ENCODE data around the gene DLG2.
"Not testable (repeated sequence)": the region's sequence is repeated elsewhere in the genome, so short reads cannot be mapped to it uniquely, and the experiment has no call there.

DLG2 gene

GRCh38 chr11:83609191-83609590, 2018.0 kb downstream of the DLG2 start:
- WGBS, 2 experiments: 92 to 100% methylated on average over 2 of the region's 2 CpGs
- no peak overlapping the region for H3K4me3 ChIP-seq (ENCODE audit: insufficient read depth, low read depth, low read length)

GRCh38 chr11:83608571-83608970, 2018.6 kb downstream of the DLG2 start:
- Histone ChIP-seq H3K27ac (ENCODE audit: insufficient read depth, low read depth, low read length, poor library complexity, severe bottlenecking) (no peak overlapping the region), H3K36me3 (ENCODE audit: control insufficient read depth, insufficient read depth, low read length) (no peaks in the 10 kb centered on the region), H3K9me3 (ENCODE audit: control insufficient read depth, low read length) (no peaks in the 10 kb centered on the region), H3K4me1 (ENCODE audit: control insufficient read depth, insufficient read depth, low read length) (peaks cover 3% of the 10 kb centered on the region), H3K4me3 (ENCODE audit: insufficient read depth, low read depth, low read length) (no peak overlapping the region), H3K27me3 (ENCODE audit: control insufficient read depth, insufficient read depth, low read length, poor library complexity, severe bottlenecking) (no peaks in the 10 kb centered on the region)
- 100% methylated on average over 1 of the region's 1 CpG; no CpG with 5 or more reads in 1 of the 2 experiments for WGBS, 2 experiments

More at GRCh38 chr11:83609191-83609590, 2018.0 kb downstream of the DLG2 start:
- Histone ChIP-seq H3K9me3 (ENCODE audit: control insufficient read depth, low read length) (no peaks in the 10 kb centered on the region), H3K27ac (ENCODE audit: insufficient read depth, low read depth, low read length, poor library complexity, severe bottlenecking) (no peak overlapping the region), H3K4me1 (ENCODE audit: control insufficient read depth, insufficient read depth, low read length) (peaks cover 3% of the 10 kb centered on the region), H3K36me3 (ENCODE audit: control insufficient read depth, insufficient read depth, low read length) (no peaks in the 10 kb centered on the region), H3K27me3 (ENCODE audit: control insufficient read depth, insufficient read depth, low read length, poor library complexity, severe bottlenecking) (no peaks in the 10 kb centered on the region)

- H3K36me3 ChIP-seq (ENCODE audit: control insufficient read depth, insufficient read depth, low read length): no peaks in the 10 kb centered on the region
- 95 to 97% methylated on average over 5 of the region's 5 CpGs for WGBS, 2 experiments
- H3K27ac ChIP-seq (ENCODE audit: insufficient read depth, low read depth, low read length, poor library complexity, severe bottlenecking): no peak overlapping the region
- no peak overlapping the region for H3K4me3 ChIP-seq (ENCODE audit: insufficient read depth, low read depth, low read length)
- no peaks in the 10 kb centered on the region for H3K27me3 ChIP-seq (ENCODE audit: control insufficient read depth, insufficient read depth, low read length, poor library complexity, severe bottlenecking)
- no peaks in the 10 kb centered on the region for H3K4me1 ChIP-seq (ENCODE audit: control insufficient read depth, insufficient read depth, low read length)
- H3K9me3 ChIP-seq (ENCODE audit: control insufficient read depth, low read length): no peaks in the 10 kb centered on the region
These were observed 2025.1 kb downstream of the DLG2 start for GRCh38 chr11:83601914-83602527.

- no peaks in the 10 kb centered on the region for H3K27me3 ChIP-seq (ENCODE audit: control insufficient read depth, insufficient read depth, low read length, poor library complexity, severe bottlenecking)
- no peaks in the 10 kb centered on the region for H3K36me3 ChIP-seq (ENCODE audit: control insufficient read depth, insufficient read depth, low read length)
- WGBS, 2 experiments: 93 to 95% methylated on average over 10 of the region's 11 CpGs
- no peak overlapping the region for H3K4me3 ChIP-seq (ENCODE audit: insufficient read depth, low read depth, low read length)
- H3K27ac ChIP-seq (ENCODE audit: insufficient read depth, low read depth, low read length, poor library complexity, severe bottlenecking): no peak overlapping the region
- no peaks in the 10 kb centered on the region for H3K4me1 ChIP-seq (ENCODE audit: control insufficient read depth, insufficient read depth, low read length)
- no peaks in the 10 kb centered on the region for H3K9me3 ChIP-seq (ENCODE audit: control insufficient read depth, low read length)
These were observed 2025.8 kb downstream of the DLG2 start for GRCh38 chr11:83601201-83601913.

- H3K27me3 ChIP-seq (ENCODE audit: control insufficient read depth, insufficient read depth, low read length, poor library complexity, severe bottlenecking): no peaks in the 10 kb centered on the region
- H3K27ac ChIP-seq (ENCODE audit: insufficient read depth, low read depth, low read length, poor library complexity, severe bottlenecking): no peak overlapping the region
- no peak overlapping the region for H3K4me3 ChIP-seq (ENCODE audit: insufficient read depth, low read depth, low read length)
- 93% methylated on average over 1 of the region's 1 CpG for WGBS, 2 experiments
- no peaks in the 10 kb centered on the region for H3K9me3 ChIP-seq (ENCODE audit: control insufficient read depth, low read length)
- no peaks in the 10 kb centered on the region for H3K4me1 ChIP-seq (ENCODE audit: control insufficient read depth, insufficient read depth, low read length)
- H3K36me3 ChIP-seq (ENCODE audit: control insufficient read depth, insufficient read depth, low read length): no peaks in the 10 kb centered on the region
These were observed 2026.5 kb downstream of the DLG2 start for GRCh38 chr11:83600661-83601060.

- no peaks in the 10 kb centered on the region for H3K27me3 ChIP-seq (ENCODE audit: control insufficient read depth, insufficient read depth, low read length, poor library complexity, severe bottlenecking)
- 86 to 93% methylated on average over 3 of the region's 3 CpGs for WGBS, 2 experiments
- H3K4me1 ChIP-seq (ENCODE audit: control insufficient read depth, insufficient read depth, low read length): no peaks in the 10 kb centered on the region
- H3K9me3 ChIP-seq (ENCODE audit: control insufficient read depth, low read length): no peaks in the 10 kb centered on the region
- no peak overlapping the region for H3K4me3 ChIP-seq (ENCODE audit: insufficient read depth, low read depth, low read length)
- H3K36me3 ChIP-seq (ENCODE audit: control insufficient read depth, insufficient read depth, low read length): no peaks in the 10 kb centered on the region
- no peak overlapping the region for H3K27ac ChIP-seq (ENCODE audit: insufficient read depth, low read depth, low read length, poor library complexity, severe bottlenecking)
These were observed 2028.1 kb downstream of the DLG2 start for GRCh38 chr11:83599066-83599465.

GRCh38 chr11:83587797-83588196, 2039.3 kb downstream of the DLG2 start:
- 3 to 6% methylated on average over 11 to 13 of the region's 14 CpGs for WGBS, 2 experiments
- H3K27me3 ChIP-seq (ENCODE audit: control insufficient read depth, insufficient read depth, low read length, poor library complexity, severe bottlenecking); H3K9me3 ChIP-seq (ENCODE audit: control insufficient read depth, low read length); H3K36me3 ChIP-seq (ENCODE audit: control insufficient read depth, insufficient read depth, low read length); H3K27ac ChIP-seq (ENCODE audit: insufficient read depth, low read depth, low read length, poor library complexity, severe bottlenecking); H3K4me1 ChIP-seq (ENCODE audit: control insufficient read depth, insufficient read depth, low read length): not testable (repeated sequence)
- H3K4me3 ChIP-seq (ENCODE audit: insufficient read depth, low read depth, low read length): peak overlapping the region; percentile 25

GRCh38 chr11:83583757-83584366, 2043.3 kb downstream of the DLG2 start:
- Histone ChIP-seq H3K4me1 (ENCODE audit: control insufficient read depth, insufficient read depth, low read length) (no peaks in the 10 kb centered on the region), H3K36me3 (ENCODE audit: control insufficient read depth, insufficient read depth, low read length) (no peaks in the 10 kb centered on the region), H3K27me3 (ENCODE audit: control insufficient read depth, insufficient read depth, low read length, poor library complexity, severe bottlenecking) (no peaks in the 10 kb centered on the region), H3K27ac (ENCODE audit: insufficient read depth, low read depth, low read length, poor library complexity, severe bottlenecking) (no peak overlapping the region), H3K4me3 (ENCODE audit: insufficient read depth, low read depth, low read length) (no peak overlapping the region), H3K9me3 (ENCODE audit: control insufficient read depth, low read length) (no peaks in the 10 kb centered on the region)
- WGBS, 2 experiments: 93 to 96% methylated on average over 3 of the region's 3 CpGs

- no peaks in the 10 kb centered on the region for H3K36me3 ChIP-seq (ENCODE audit: control insufficient read depth, insufficient read depth, low read length)
- WGBS, 2 experiments: 86 to 90% methylated on average over 2 of the region's 2 CpGs
- no peak overlapping the region for H3K27ac ChIP-seq (ENCODE audit: insufficient read depth, low read depth, low read length, poor library complexity, severe bottlenecking)
These were observed 2052.6 kb downstream of the DLG2 start for GRCh38 chr11:83574519-83574918.

More at GRCh38 chr11:83574519-83574918, 2052.6 kb downstream of the DLG2 start:
- Histone ChIP-seq H3K4me1 (ENCODE audit: control insufficient read depth, insufficient read depth, low read length) (no peaks in the 10 kb centered on the region), H3K4me3 (ENCODE audit: insufficient read depth, low read depth, low read length) (no peak overlapping the region), H3K27me3 (ENCODE audit: control insufficient read depth, insufficient read depth, low read length, poor library complexity, severe bottlenecking) (no peaks in the 10 kb centered on the region), H3K9me3 (ENCODE audit: control insufficient read depth, low read length) (no peaks in the 10 kb centered on the region)
